ENCODE data around the gene IL36G.

Gene IL36G

GRCh38 chr2:112972423-112973086 lies 5.3 kb upstream of the IL36G start:
- DNase-seq (ENCODE audit: low read depth in 2 of 2, low spot score in 1 of 2): no peak

GRCh38 chr2:112973156-112973555 lies 4.7 kb upstream of the IL36G start:
- no peak for DNase-seq (ENCODE audit: low read depth in 2 of 2, low spot score in 1 of 2)

- DNase-seq (ENCODE audit: low read depth in 2 of 2, low spot score in 1 of 2): no peak
Measured at GRCh38 chr2:112979731-112980130, 1.9 kb downstream of the IL36G start.

GRCh38 chr2:112980537-112980936 lies 2.7 kb downstream of the IL36G start:
- DNase-seq (ENCODE audit: low read depth in 2 of 2, low spot score in 1 of 2): no peak

GRCh38 chr2:112985090-112985489 lies 7.3 kb downstream of the IL36G start:
- no peak for DNase-seq (ENCODE audit: low read depth in 2 of 2, low spot score in 1 of 2)

- no peak for DNase-seq (ENCODE audit: low read depth in 2 of 2, low spot score in 1 of 2)
Measured at GRCh38 chr2:112989611-112990010, 11.8 kb downstream of the IL36G start.

- DNase-seq (ENCODE audit: low read depth in 2 of 2, low spot score in 1 of 2): no peak
Measured at GRCh38 chr2:112993831-112994230, 16.0 kb downstream of the IL36G start.

GRCh38 chr2:112994648-112995047 lies 16.8 kb downstream of the IL36G start:
- no peak for DNase-seq (ENCODE audit: low read depth in 2 of 2, low spot score in 1 of 2)

- no peak for DNase-seq (ENCODE audit: low read depth in 2 of 2, low spot score in 1 of 2)
Measured at GRCh38 chr2:112995346-112995920, 17.6 kb downstream of the IL36G start.

GRCh38 chr2:112996635-112997034 lies 18.8 kb downstream of the IL36G start:
- peak; percentile 11 for DNase-seq (ENCODE audit: low read depth in 2 of 2, low spot score in 1 of 2)

GRCh38 chr2:112997151-112997550 lies 19.3 kb downstream of the IL36G start:
- DNase-seq (ENCODE audit: low read depth in 2 of 2, low spot score in 1 of 2): no peak

GRCh38 chr2:113000436-113000835 lies 22.6 kb downstream of the IL36G start:
- DNase-seq (ENCODE audit: low read depth in 2 of 2, low spot score in 1 of 2): no peak

- no peak for DNase-seq (ENCODE audit: low read depth in 2 of 2, low spot score in 1 of 2)
Measured at GRCh38 chr2:113002677-113003076, 24.9 kb downstream of the IL36G start.

GRCh38 chr2:113005030-113005509 lies 27.3 kb downstream of the IL36G start, which contains the start of gene IL36A:
IL36A (plus strand) TSS chr2:113005459; CDS start chr2:113005872, 413 bp downstream.
- DNase-seq (ENCODE audit: low read depth in 2 of 2, low spot score in 1 of 2): no peak

- DNase-seq (ENCODE audit: low read depth in 2 of 2, low spot score in 1 of 2): no peak
Measured at GRCh38 chr2:113007250-113007649, 29.4 kb downstream of the IL36G start.

GRCh38 chr2:113009622-113010021 lies 31.8 kb downstream of the IL36G start:
- DNase-seq (ENCODE audit: low read depth in 2 of 2, low spot score in 1 of 2): no peak

- no peak for DNase-seq (ENCODE audit: low read depth in 2 of 2, low spot score in 1 of 2)
Measured at GRCh38 chr2:113010088-113010487, 32.3 kb downstream of the IL36G start.

GRCh38 chr2:113011108-113011507 lies 33.3 kb downstream of the IL36G start:
- DNase-seq (ENCODE audit: low read depth in 2 of 2, low spot score in 1 of 2): no peak

GRCh38 chr2:113012436-113013335 lies 34.9 kb downstream of the IL36G start:
- DNase-seq (ENCODE audit: low read depth in 2 of 2, low spot score in 1 of 2): no peak

- DNase-seq (ENCODE audit: low read depth in 2 of 2, low spot score in 1 of 2): no peak
Measured at GRCh38 chr2:113013336-113013661, 35.5 kb downstream of the IL36G start.

GRCh38 chr2:113014067-113014466 lies 36.3 kb downstream of the IL36G start:
- DNase-seq (ENCODE audit: low read depth in 2 of 2, low spot score in 1 of 2): no peak

GRCh38 chr2:113015042-113015441 lies 37.2 kb downstream of the IL36G start:
- DNase-seq (ENCODE audit: low read depth in 2 of 2, low spot score in 1 of 2): no peak

Data from stimulated activated CD8-positive, alpha-beta memory T cell treated with anti-CD3 and anti-CD28 coated beads, Interleukin-4, amount 100 ng/mL, for 4 hours (primary cell).